AG04449 (cell line): ENCODE measurements around the gene L1CAM.

Source experiments
- CTCF ChIA-PET: fragments of 350-600 bp; formaldehyde crosslinking; extraction: SDS; loops from one replicate; lab custom pipeline; 2021; ENCODE audit warnings: antibody characterized with exemption; lab: Yijun Ruan, JAX
- POLR2A ChIA-PET: fragments of 400-600, 350-600 bp; formaldehyde crosslinking; extraction: SDS; loops from one replicate; lab custom pipeline; 2020; ENCODE audit warnings: antibody characterized with exemption, inconsistent platforms; lab: Yijun Ruan, JAX
- DNase-seq: peaks from one replicate; pipeline ENCODE4 v3.0.0-alpha.2; 2010; ENCODE audit warnings: low read depth, low spot score
- H3K4me3 ChIP-seq: 2 replicates; pipeline ENCODE4 v1.5.1; 2011; ENCODE audit warnings: low read depth, mild to moderate bottlenecking, control low read depth, low read length
- CTCF ChIP-seq: IDR thresholded peaks from one replicate; pipeline ENCODE4 v1.5.1; 2011; ENCODE audit warnings: mild to moderate bottlenecking, moderate library complexity, low read length, control low read depth, inconsistent platforms; ENCODE audit not compliant: insufficient read depth; ENCODE audit errors: missing control alignments

L1CAM gene

GRCh38 chrX:153869473-153870287, 16.3 kb downstream of the L1CAM start:
- no peak for TF ChIP-seq CTCF
- ChIA-PET CTCF (no interaction called here), POLR2A (no interaction called here)
- no peak for DNase-seq
- H3K4me3 ChIP-seq: no peak overlapping the region

GRCh38 chrX:153868576-153869472, 17.1 kb downstream of the L1CAM start:
- no peak for TF ChIP-seq CTCF
- DNase-seq: no peak
- CTCF ChIA-PET: no interaction called here
- H3K4me3 ChIP-seq: no peak overlapping the region
- POLR2A ChIA-PET: no interaction called here

- no peak for TF ChIP-seq CTCF
- DNase-seq: no peak
- POLR2A ChIA-PET: no interaction called here
- CTCF ChIA-PET: no interaction called here
- no peak overlapping the region for H3K4me3 ChIP-seq
These were observed 18.3 kb downstream of the L1CAM start for GRCh38 chrX:153867671-153868070.

GRCh38 chrX:153867139-153867538, 18.8 kb downstream of the L1CAM start:
- no peak for TF ChIP-seq CTCF
- CTCF ChIA-PET: no interaction called here
- DNase-seq: no peak
- no peak overlapping the region for H3K4me3 ChIP-seq
- POLR2A ChIA-PET: no interaction called here

GRCh38 chrX:153866302-153867019, 19.5 kb downstream of the L1CAM start:
- no peak for TF ChIP-seq CTCF
- no peak overlapping the region for H3K4me3 ChIP-seq
- ChIA-PET CTCF (no interaction called here), POLR2A (no interaction called here)
- no peak for DNase-seq
